GM18505 (cell line): Measurements from ENCODE around the gene RPL13.

ENCODE experiments used
- ATAC-seq: cut with Tn5 transposase; IDR thresholded peaks from one replicate; pipeline ENCODE4 v1.9.1; 2021; ENCODE audit not compliant: unreplicated experiment
- POLR2A ChIP-seq: IDR thresholded peaks from 4 replicates; pipeline ENCODE4 v1.6.1; 2011; ENCODE audit warnings: borderline replicate concordance; ENCODE audit not compliant: insufficient read depth, insufficient read length; ENCODE audit errors: extremely low read depth

RPL13 gene

DNA sequence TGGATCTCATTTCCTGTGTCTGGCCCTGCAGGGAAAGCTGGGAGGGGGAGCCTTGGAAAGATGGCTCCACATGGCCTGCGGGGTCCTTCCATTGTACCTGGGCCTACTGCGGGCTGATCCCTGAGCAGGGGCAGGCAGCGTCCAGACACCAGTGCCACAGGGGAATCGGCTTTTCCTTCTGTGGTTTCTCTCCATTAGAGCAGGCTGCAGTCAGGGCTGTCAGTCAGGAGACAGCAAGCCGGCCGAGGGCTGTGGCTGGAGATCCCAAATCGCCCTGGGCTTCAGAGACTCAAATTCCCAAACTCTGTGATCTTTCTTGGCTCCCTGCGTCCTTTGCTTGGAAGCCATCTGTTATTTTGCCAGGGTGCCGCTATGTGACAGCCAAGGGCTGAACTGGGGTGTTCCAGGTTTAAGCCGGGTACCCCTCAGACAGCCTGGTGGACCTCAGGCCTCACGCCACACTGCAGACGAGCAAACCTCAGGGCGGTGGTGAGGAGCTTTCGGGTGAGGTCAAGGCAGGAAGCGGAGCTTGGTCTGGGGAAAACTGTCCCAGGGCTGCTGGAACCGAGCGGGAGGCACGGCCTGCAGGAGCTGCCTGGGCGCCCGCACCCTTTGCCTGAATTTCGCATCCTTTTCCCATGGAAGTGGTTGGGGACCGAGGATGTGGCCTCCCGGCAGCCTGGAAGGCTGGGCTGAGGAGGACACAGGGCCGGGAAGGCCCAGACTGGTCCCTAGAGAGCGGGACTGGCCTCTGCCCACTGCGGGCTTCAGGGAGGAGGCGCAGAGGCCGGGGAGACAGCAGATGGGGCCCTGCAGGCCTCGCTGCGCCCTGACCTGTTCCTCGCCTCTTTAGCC lies 13.6 kb downstream of the RPL13 start:
- no peak for TF ChIP-seq POLR2A
- ATAC-seq, result no peak

DNA sequence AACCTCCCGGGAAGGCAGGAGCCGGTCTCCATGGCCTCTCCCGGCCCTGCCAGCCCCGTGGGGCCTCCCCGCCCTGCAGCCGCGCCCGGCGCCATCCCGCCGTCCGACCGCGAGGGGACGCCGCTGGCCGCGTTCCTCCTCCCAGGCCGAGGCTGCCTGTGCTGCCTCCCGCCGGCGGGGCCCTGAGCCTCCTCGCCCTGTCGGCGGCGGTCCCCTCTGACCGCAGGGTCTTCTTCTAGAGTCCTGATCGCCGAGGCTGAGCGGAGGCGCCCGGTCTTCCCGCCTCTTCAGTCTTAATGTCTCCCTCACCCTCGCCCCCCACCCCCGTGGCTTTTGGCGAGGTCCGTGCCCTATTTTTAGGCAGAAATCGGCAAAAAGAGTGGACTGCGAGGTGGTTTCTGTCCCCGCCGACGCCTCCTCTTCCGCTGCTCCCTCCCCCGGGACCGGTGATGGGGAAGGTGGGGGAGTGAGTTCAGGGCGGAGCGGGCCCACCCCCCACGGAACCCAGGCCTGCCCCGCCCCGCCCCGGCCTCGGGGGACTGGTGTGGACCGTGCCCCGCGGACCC lies 14.3 kb downstream of the RPL13 start:
- ATAC-seq, result peak; percentile 43
- TF ChIP-seq POLR2A, result no peak

DNA sequence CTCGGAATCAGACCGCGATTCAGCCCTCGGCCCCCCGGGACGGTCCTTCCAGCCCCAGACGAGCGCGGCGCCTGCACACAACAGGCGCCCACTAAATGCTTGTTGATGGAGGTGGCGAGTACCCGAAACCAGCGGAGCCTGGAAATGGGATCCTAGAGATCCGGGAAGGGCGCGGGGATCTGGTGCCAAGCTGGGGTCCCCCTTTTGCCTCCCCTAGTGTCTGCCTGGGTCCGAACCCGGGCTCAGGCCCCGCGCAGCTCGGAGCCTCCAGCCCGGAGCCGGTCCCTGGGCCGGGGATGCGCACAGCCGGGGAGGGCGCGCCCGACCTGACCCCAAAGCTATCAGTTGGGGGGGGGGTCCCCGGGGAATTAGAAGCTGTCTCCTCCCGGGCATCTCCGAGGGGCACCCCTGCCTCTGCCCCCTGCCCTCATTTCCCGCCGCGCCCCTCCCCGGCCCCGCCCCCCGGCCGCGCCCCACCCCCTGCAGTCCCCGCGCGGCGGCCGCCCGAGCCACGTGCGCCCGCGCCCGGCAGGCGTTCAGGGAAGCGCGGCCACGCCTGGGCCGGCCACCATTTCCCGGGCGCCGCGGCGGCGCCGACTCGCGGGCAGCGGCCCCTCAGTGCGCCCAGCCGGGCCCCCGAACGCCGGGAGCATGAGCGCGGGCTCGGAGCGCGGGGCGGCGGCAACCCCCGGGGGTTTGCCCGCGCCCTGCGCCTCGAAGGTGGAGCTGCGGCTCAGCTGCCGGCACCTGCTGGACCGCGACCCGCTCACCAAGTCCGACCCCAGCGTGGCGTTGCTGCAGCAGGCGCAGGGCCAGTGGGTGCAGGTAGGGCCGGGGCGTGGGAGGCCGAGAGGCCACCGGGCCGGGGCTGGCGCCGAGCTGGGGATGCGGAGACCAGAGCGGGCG lies 15.0 kb downstream of the RPL13 start, which contains the start of gene CPNE7:
CPNE7 (plus strand) TSS at position 512 of the 906 bp plus-strand sequence; CDS start at position 652, 140 bp downstream.
- ATAC-seq, result no peak
- TF ChIP-seq POLR2A, result peak; percentile 26

DNA sequence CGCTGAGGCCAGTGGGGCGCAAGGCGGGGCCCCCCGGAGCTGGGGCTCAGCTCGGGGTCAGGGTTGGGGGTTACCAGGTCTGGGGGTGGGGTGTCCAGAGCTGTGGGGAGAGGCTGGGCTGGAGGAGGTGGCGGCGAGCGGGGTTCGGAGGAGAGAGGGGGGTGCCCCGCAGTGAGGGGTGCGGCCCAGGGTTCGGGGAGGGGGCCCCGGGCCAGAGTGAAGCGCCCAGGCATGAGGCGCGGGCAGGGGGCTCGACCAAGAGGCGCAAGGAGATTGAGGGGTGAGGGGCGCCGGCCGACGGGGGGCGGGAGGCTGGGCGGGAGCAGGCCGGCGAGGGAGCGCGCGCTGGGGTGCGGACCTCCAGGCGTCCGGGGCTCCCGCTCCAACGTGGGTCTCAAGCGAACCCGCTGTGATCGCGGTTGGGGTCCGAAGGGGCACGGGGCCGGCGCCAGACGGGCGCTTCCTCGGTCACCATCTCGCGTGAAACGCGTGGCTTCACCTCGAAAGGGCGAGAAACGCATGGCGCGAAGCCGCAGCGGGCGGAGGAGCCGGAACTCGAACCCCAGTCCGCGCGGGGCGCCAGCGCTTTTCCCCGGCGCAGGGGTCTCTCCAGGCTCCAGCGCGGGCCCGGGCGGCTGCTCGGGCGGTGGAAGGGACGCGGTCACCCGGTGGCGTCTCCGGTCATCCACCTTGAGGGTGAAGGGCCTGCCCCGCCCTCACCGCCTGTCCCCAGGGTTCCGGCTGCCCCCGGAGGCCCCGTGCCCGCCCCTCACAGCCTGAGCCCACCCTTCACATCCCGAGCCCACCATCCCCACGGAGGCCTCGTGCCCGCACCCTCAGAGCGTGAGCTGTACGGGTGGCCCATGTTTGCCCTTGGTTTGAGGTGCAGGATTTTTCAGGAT lies 15.9 kb downstream of the RPL13 start:
- TF ChIP-seq POLR2A, result no peak
- ATAC-seq, result no peak

DNA sequence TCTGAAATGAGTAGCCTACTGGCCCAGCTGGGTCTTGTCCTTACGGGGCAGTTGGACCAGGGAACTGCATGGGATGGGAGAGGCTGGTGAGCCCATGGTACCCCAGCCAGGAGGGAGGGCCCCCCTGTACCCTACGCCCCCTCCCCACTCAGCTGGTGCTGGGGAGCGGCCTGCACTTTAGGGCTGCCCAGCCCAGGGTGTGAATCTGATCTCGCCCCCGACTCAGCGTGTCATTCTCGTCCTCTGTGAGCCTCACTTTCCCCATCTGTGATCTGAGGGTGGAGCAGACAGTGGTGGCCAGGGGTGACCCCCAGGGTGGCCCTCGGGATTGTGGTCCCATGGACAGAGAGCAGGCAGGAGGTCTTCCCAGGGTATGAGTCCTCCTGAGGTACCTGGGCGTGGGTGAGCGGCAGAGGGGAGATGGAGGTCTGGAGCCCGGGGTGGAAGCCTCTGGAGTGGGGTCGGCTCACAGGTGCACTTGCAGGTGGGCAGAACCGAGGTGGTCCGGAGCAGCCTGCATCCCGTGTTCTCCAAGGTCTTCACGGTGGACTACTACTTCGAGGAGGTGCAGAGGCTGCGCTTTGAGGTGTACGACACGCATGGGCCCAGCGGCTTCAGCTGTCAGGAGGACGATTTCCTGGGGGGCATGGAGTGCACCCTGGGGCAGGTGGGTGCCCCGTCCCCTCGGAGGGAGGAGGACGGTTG lies 16.7 kb downstream of the RPL13 start:
- no peak for TF ChIP-seq POLR2A
- no peak for ATAC-seq

DNA sequence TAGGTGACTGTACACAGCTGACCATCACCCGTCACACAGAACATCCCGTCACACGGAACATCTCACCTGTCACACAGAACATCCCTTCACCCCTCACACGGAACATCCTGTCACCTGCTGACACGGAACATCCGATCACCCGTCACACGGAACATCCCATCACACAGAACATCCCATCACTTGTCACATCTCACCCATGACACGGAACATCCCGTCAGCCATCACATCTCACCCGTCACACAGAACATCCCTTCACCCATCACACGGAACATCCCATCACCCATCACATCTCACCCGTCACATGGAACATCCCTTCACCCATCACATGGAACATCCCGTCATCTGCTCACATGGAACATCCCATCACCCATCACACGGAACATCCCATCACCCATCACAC lies 18.9 kb downstream of the RPL13 start:
- ATAC-seq, result no peak
- TF ChIP-seq POLR2A, result no peak

DNA sequence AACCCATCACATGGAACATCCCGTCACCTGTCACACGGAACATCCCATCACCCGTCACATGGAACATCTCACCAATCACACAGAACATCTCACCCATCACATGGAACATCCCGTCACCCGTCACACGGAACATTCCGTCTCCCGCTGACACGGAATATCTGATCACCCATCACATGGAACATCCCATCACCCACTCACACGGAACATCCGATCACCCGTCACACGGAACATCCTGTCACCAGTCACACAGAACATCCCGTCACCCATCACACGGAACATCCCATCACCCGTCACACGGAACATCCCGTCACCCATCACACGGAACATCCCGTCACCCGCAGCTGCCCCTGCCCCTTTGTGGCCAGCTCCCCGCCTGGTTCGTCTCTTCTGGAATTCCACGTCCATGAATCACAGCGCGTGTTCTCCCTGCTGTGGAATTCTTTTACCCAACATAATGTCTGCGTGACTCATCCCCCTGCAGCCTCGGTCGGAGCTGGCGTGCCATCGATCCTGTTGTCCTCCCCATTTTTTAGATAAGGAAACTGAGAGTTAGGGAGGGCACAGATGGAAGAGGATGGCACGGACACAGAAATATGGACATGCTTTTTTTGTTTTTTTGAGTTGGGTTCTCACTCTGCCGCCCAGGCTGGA lies 20.7 kb downstream of the RPL13 start:
- TF ChIP-seq POLR2A, result no peak
- no peak for ATAC-seq

DNA sequence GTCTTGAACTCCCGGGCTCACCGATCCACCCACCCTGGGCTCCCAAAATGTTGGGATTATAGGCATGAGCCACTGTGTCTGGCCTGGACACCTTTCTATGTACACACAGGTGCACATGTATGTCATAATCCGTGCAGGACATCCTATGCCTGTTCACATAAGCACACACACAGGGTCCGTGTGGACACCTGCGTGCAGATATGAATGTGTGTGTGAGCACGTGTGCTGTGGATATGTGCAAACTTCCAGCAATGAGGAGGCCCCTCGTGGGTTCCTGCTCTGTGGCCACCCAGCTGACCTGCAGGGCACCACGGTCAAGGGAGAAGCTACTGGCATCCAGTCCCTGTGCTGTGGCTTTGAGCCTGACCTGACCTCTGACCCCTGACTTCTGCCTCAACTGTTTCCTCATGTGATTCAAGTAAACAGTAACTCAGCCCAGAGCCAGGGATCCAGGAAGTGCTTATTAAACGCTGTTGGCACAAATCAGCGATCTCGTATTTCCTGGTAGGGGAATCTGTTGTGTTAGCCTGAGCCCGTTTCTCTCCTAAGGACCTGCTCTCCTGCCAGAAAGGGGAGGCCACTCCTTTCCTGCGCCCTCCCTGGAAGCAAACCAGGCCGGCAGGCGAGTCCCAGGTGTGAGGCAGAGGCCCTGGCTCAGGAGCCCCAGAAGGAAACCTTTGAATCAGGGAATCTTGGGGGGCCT lies 21.5 kb downstream of the RPL13 start:
- TF ChIP-seq POLR2A, result no peak
- ATAC-seq, result no peak

DNA sequence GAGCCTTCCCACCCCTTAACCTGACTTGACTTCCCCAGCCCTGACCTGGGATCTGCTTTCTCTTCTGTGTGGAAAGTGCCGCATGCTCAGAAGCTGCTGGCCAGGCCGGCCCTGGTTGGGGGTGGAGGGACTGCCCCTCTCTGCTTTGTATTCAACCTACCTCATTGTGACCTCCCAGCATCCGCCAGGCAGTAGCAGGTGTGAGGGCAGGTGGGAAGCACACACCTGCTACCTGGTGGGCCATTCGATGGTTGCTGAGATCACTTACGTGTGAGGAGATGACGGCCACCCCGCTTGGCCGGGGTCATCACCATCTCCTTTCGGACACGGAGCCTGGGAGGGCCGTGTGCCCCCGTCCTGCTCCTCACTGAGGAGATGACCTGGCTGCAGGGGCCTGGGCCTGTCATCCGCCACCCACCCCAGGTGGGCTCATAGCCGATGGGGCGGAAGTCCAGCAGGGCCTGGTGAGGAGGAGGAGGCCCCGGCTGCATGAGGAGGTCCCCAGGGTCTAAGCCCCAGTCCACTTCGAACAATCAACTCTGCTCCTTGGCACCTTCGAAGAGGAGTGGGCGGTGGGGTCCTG lies 22.2 kb downstream of the RPL13 start:
- no peak for ATAC-seq
- no peak for TF ChIP-seq POLR2A

DNA sequence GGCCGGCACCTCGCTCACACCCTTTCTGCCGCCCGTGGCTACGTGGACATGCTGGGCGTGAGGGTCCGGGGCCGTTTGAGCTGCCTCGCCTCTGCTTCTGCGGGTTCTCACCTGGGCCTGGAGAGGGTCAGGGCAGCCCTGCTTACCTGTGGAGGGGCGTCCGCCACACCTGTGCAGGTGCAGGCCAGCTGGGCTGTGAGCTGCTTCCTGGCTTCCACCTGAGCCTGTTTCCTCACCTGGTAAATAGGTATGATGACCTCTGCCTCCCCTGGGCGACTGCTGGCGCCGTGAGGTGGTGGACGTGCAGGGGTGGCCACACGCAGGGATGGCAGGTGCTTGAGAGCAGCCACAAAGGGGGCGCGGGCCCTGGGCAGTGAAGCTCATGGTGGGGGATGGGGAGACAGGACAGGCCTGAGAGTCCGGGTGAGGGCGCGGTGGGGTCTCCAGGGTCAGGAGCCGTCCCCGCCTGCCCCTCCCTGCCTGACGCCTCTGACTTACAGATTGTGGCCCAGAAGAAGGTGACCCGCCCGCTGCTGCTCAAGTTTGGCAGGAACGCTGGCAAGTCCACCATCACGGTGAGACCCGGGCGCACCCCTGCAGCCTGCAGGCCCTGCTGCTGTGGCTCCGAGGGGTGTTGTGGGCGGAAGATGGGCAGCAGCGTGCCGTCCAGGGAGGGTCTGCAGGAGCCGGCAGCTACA lies 22.9 kb downstream of the RPL13 start:
- TF ChIP-seq POLR2A, result no peak
- no peak for ATAC-seq
